ENCODE measurements around the gene KCNC4.

Gene KCNC4

DNA sequence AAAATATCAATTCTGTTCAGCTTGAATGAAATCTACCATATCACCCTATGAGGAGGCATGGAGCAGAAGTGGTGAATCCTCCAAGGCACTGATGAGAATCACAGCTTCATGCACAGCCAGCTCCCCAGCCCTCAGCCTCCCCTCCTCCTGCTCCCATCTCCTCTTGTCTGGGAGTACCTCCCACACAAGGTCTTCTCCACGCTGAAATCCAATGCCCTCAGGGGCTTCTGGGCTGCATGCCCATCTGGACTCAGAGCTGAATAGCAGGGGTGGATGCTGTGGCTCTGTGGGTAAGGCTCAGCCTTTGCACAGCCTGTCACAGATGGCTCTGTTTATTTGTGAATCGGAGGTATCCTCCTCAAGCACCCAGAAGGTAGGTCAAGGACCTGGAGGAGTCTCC is 48.6 kb downstream of the KCNC4 start:
- DNase-seq, result peak; percentile 75

DNA sequence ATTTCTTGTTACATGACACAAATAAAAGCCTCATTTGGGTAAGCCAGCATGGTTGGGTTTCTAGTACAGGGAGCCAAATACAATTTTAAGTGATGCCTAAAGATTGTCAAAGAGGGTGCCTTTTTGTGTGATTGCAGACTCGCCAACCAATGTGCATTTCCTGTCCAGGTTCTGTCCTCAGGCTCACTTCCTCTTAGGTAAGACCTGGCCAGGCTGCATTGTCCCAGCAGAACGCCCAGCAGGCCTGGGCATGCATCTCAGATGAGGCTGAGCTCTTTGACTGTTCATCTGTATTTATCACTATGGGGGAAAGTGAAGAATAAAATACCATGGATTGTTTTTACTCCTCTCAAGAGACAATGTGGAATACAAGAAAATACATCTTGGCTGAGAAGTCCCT is 49.7 kb downstream of the KCNC4 start:
- no peak for DNase-seq
